B cell (primary cell): ENCODE results near the gene AMIGO1. TPM values are rescaled to one million over a fixed set of nuclear protein-coding genes. Genes with fewer than 3 reads are reported as not detected.

Experiments
- ATAC-seq: fragments of 200-7000 bp; cut with Tn5 transposase; one replicate; pipeline ENCODE4 v1.10.0; 2021; ENCODE audit warnings: low read depth, mild to moderate bottlenecking, moderate number of reproducible peaks, moderate library complexity
- CTCF ChIA-PET: fragments of 350-600 bp; sonication (Branson Sonifier 250); formaldehyde crosslinking; loops from one replicate; lab custom pipeline; 2021; ENCODE audit warnings: antibody characterized with exemption, inconsistent platforms; lab: Charles Lee
- POLR2A ChIA-PET: fragments of 350-600 bp; sonication (Branson Sonifier 250); formaldehyde crosslinking; loops from one replicate; lab custom pipeline; 2021; ENCODE audit warnings: antibody characterized with exemption; lab: Charles Lee
- DNase-seq: peaks from one replicate; pipeline ENCODE4 v3.0.0; 2013
- H2AFZ ChIP-seq: 2 replicates; pipeline ENCODE4 v1.6.1; 2012; ENCODE audit warnings: mild to moderate bottlenecking, low read depth, low read length; ENCODE audit not compliant: insufficient read depth, poor library complexity, severe bottlenecking
- H3K27ac ChIP-seq, 2 donors: 1 replicate in 1 of 2; 2 replicates in 1 of 2; pipeline ENCODE4 v1.5.1; 2012 to 2013; ENCODE audit warnings: low read length in 2 of 2, mild to moderate bottlenecking in 2 of 2, moderate library complexity in 1 of 2
- H3K27me3 ChIP-seq, 4 experiments: fragments of 200-600 bp in 1 of 4; sonication (generic) in 1 of 4; replicated peaks in 1 of 4; 1 replicate in 2 of 4; 2 replicates in 2 of 4; pipeline versions ENCODE4 v1.6.1 to v1.7.0; 2013 to 2016; ENCODE audit warnings: low read length in 3 of 4, mild to moderate bottlenecking in 2 of 4, mixed read lengths in 1 of 4, moderate library complexity in 1 of 4; ENCODE audit not compliant: insufficient read depth in 4 of 4, control insufficient read depth in 3 of 4; ENCODE audit errors: control extremely low read depth in 1 of 4
- H3K36me3 ChIP-seq, 2 experiments: replicated peaks in 1 of 2; 1 replicate in 1 of 2; 2 replicates in 1 of 2; pipeline versions ENCODE4 v1.6.1 to v1.7.1; 2013; ENCODE audit warnings: low read length in 1 of 2; ENCODE audit not compliant: insufficient read depth in 2 of 2, control insufficient read depth in 1 of 2; ENCODE audit errors: control extremely low read depth in 1 of 2, extremely low read depth in 1 of 2
- H3K4me1 ChIP-seq, 2 donors: fragments of 200-600 bp in 1 of 2; sonication (generic) in 1 of 2; 1 replicate in 1 of 2; 2 replicates in 1 of 2; pipeline versions ENCODE4 v1.5.1 to v1.6.1; 2013 to 2017; ENCODE audit warnings: low read length in 2 of 2; ENCODE audit not compliant: control insufficient read depth in 2 of 2, insufficient read depth in 2 of 2
- H3K4me2 ChIP-seq: replicated peaks from 2 replicates; pipeline ENCODE3; 2012; ENCODE audit warnings: mild to moderate bottlenecking, low read depth, low read length; ENCODE audit not compliant: poor library complexity, severe bottlenecking
- H3K4me3 ChIP-seq, 5 experiments: fragments of 200-600 bp in 1 of 5; sonication (generic) in 1 of 5; 1 replicate in 3 of 5; 2 replicates in 2 of 5; pipeline versions ENCODE4 v1.5.1 to v1.7.0; 2011 to 2016; ENCODE audit warnings: low read length in 4 of 5, mild to moderate bottlenecking in 4 of 5, low read depth in 2 of 5, control low read depth in 1 of 5, moderate library complexity in 1 of 5; ENCODE audit not compliant: insufficient read depth in 1 of 5; ENCODE audit errors: control extremely low read depth in 1 of 5, extremely low read depth in 1 of 5
- H3K79me2 ChIP-seq: fragments of 200-600 bp; sonication (generic); one replicate; pipeline ENCODE4 v1.6.0; 2016; ENCODE audit warnings: low read length; ENCODE audit not compliant: control insufficient read depth, insufficient read depth
- H3K9ac ChIP-seq: fragments of 200-600 bp; sonication (generic); 2 replicates; pipeline ENCODE4 v1.6.1; 2017; ENCODE audit warnings: mild to moderate bottlenecking, low read length, moderate library complexity
- H3K9me3 ChIP-seq, 3 donors: one replicate each; pipeline versions ENCODE4 v1.6.1 to v1.7.1; 2013; ENCODE audit warnings: low read length in 2 of 3; ENCODE audit not compliant: control insufficient read depth in 2 of 3, insufficient read depth in 1 of 3; ENCODE audit errors: control extremely low read depth in 1 of 3
- H4K20me1 ChIP-seq: 2 replicates; pipeline ENCODE4 v1.6.0; 2012; ENCODE audit warnings: mild to moderate bottlenecking, low read length; ENCODE audit not compliant: insufficient read depth, control insufficient read depth, poor library complexity, severe bottlenecking
- H3K27ac Mint-ChIP-seq: one replicate; pipeline ENCODE4 v1.8.0; 2021; ENCODE audit warnings: mixed read lengths
- H3K27me3 Mint-ChIP-seq: one replicate; pipeline ENCODE4 v1.8.0; 2021; ENCODE audit warnings: mixed read lengths
- H3K4me1 Mint-ChIP-seq: one replicate; pipeline ENCODE4 v1.8.0; 2021; ENCODE audit warnings: mixed read lengths
- H3K4me3 Mint-ChIP-seq: one replicate; pipeline ENCODE4 v1.8.0; 2021; ENCODE audit warnings: mixed read lengths
- H3K9me3 Mint-ChIP-seq: one replicate; pipeline ENCODE4 v1.8.0; 2022; ENCODE audit warnings: mixed read lengths; ENCODE audit not compliant: insufficient read depth
- CTCF ChIP-seq: fragments of 200-600 bp; IDR thresholded peaks from one replicate; pipeline ENCODE4 v1.8.0; 2022; ENCODE audit warnings: antibody characterized with exemption, mild to moderate bottlenecking
- EZH2 ChIP-seq: IDR thresholded peaks from 2 replicates; pipeline ENCODE4 v1.6.1; 2012; ENCODE audit warnings: borderline replicate concordance, low read depth, mild to moderate bottlenecking, moderate library complexity, low read length; ENCODE audit not compliant: insufficient read depth, poor library complexity, severe bottlenecking
- WGBS: methylation state at CpG from one replicate; pipeline ENCODE4 v1.1.5; 2013; ENCODE audit warnings: missing lambda C conversion rate; ENCODE audit not compliant: insufficient coverage; 5-methylcytosine and 5-hydroxymethylcytosine counted together
- intact Hi-C: fragments of 100-400 bp; cut with micrococcal nuclease; formaldehyde crosslinking; loops from one replicate; pipeline ENCODE4 v1.10.0; 2022
- polyA plus RNA-seq: library from polyadenylated mRNA; depleted of rRNA; stranded (reverse); fragments of >200 nt; gene quantifications from 2 replicates; pipeline ENCODE4 v1.2.3, GENCODE V29; 2012
- total RNA-seq, 2 donors: library from RNA; stranded (reverse); fragments of 120-200 nt in 1 of 2; gene quantifications; 1 replicate in 1 of 2; 2 replicates in 1 of 2; pipeline versions ENCODE4 v1.2.3 to v1.2.4, GENCODE V29; 2013 to 2022

The AMIGO1 gene
- total and polyA plus RNA-seq, 2 donors (not counting 1 experiment from before 2014, with no cell fraction given), result 0.19 to 2.4 TPM

- intact Hi-C loops, result no loop called here
- WGBS, result 64% methylated on average over 6 of the region's 6 CpGs
These were observed 31.7 kb downstream of the AMIGO1 start for GRCh38 chr1:109477821-109478220.

GRCh38 chr1:109476825-109477224, 32.7 kb downstream of the AMIGO1 start:
- CTCF ChIA-PET, result no interaction called here
- DNase-seq (no peak), ATAC-seq (no peak)
- no peak for TF ChIP-seq CTCF
- no peak for TF ChIP-seq EZH2
- H3K4me1 Mint-ChIP-seq, result no peaks in the 10 kb centered on the region
- peaks cover 0 to 5% (median 0%) of the 10 kb centered on the region in 3 donors for H3K9me3 ChIP-seq
- H3K27me3 Mint-ChIP-seq, result peaks cover 73% of the 10 kb centered on the region
- H3K9me3 Mint-ChIP-seq, result no peaks in the 10 kb centered on the region
- peaks cover 0 to 63% (median 24%) of the 10 kb centered on the region in 4 experiments for H3K27me3 ChIP-seq
- no peak overlapping the region for H3K4me2 ChIP-seq
- H3K4me1 ChIP-seq, result no peaks in the 10 kb centered on the region
- no peak overlapping the region for H3K27ac Mint-ChIP-seq
- H3K36me3 ChIP-seq, result no peaks in the 10 kb centered on the region
- no peaks in the 10 kb centered on the region for H4K20me1 ChIP-seq
- POLR2A ChIA-PET, result no interaction called here
- no peak overlapping the region for H3K9ac ChIP-seq
- H3K27ac ChIP-seq, result no peak overlapping the region
- no peak overlapping the region for H2AFZ ChIP-seq
- no peaks in the 10 kb centered on the region for H3K79me2 ChIP-seq
- intact Hi-C loops, result no loop called here
- H3K4me3 Mint-ChIP-seq, result no peak overlapping the region
- 91% methylated on average over 5 of the region's 8 CpGs for WGBS
- H3K4me3 ChIP-seq, result no peak overlapping the region

More at GRCh38 chr1:109477821-109478220, 31.7 kb downstream of the AMIGO1 start:
- Histone ChIP-seq H3K4me1 (peaks cover under 1 to 1% of the 10 kb centered on the region in 2 donors), H2AFZ (no peak overlapping the region), H3K79me2 (no peaks in the 10 kb centered on the region), H3K27me3 (peaks cover 0 to 56% (median 24%) of the 10 kb centered on the region in 4 experiments), H3K4me2 (no peak overlapping the region), H4K20me1 (no peaks in the 10 kb centered on the region), H3K27ac (no peak overlapping the region), H3K4me3 (no peak overlapping the region), H3K36me3 (no peaks in the 10 kb centered on the region), H3K9ac (no peak overlapping the region), H3K9me3 (peaks cover 0 to 5% (median 0%) of the 10 kb centered on the region in 3 donors)
- TF ChIP-seq EZH2 (no peak), CTCF (no peak)
- Mint-ChIP-seq H3K9me3 (no peaks in the 10 kb centered on the region), H3K27ac (no peak overlapping the region), H3K4me3 (no peak overlapping the region), H3K27me3 (peaks cover 66% of the 10 kb centered on the region), H3K4me1 (peaks cover 5% of the 10 kb centered on the region)
- DNase-seq, result no peak
- CTCF ChIA-PET, result no interaction called here
- POLR2A ChIA-PET, result no interaction called here
- ATAC-seq, result no peak
